ENCODE data around the gene CNPY1.

The CNPY1 gene

GRCh38 chr7:155588468-155588998 is 42.2 kb upstream of the CNPY1 start:
- Histone ChIP-seq H4K20me1 (ENCODE audit: insufficient read depth, low read length) (no peaks in the 10 kb centered on the region), H3K9me2 (ENCODE audit: low read depth, low read length) (no peaks in the 10 kb centered on the region), H2AFZ (ENCODE audit: low read length) (no peak overlapping the region), H3K36me3 (ENCODE audit: insufficient read depth, low read length) (no peaks in the 10 kb centered on the region), H3K4me3 (ENCODE audit: low read depth, low read length, poor library complexity, severe bottlenecking) (no peak overlapping the region), H3K4me1 (ENCODE audit: insufficient read depth, low read length, severe bottlenecking) (peaks cover 25% of the 10 kb centered on the region), H3K27me3 (ENCODE audit: insufficient read depth, low read length) (peaks cover 10% of the 10 kb centered on the region; the same call in 1 of the 2 replicates), H3K9ac (ENCODE audit: low read length) (no peak overlapping the region), H3K9me3 (ENCODE audit: low read length) (no peaks in the 10 kb centered on the region), H3K79me2 (ENCODE audit: insufficient read depth, low read length) (no peaks in the 10 kb centered on the region), H3F3A (ENCODE audit: insufficient read depth, low read length) (no peaks in the 10 kb centered on the region), H3K27ac (ENCODE audit: low read depth, low read length, poor library complexity, severe bottlenecking) (no peak overlapping the region), H3K4me2 (ENCODE audit: low read length) (no peak overlapping the region)
- no peak for TF ChIP-seq EZH2 (IDR thresholded peaks at IDR 0.05; ENCODE audit: borderline replicate concordance, low read length)
- no peak for TF ChIP-seq CTCF (IDR thresholded peaks at IDR 0.05; ENCODE audit: low read length)

GRCh38 chr7:155587486-155587885 is 41.1 kb upstream of the CNPY1 start:
- H3K4me3 ChIP-seq (ENCODE audit: low read depth, low read length, poor library complexity, severe bottlenecking) = no peak overlapping the region
- no peaks in the 10 kb centered on the region for H4K20me1 ChIP-seq (ENCODE audit: insufficient read depth, low read length)
- no peak overlapping the region for H3K27ac ChIP-seq (ENCODE audit: low read depth, low read length, poor library complexity, severe bottlenecking)
- peaks cover 11% of the 10 kb centered on the region; the same call in 1 of the 2 replicates for H3K27me3 ChIP-seq (ENCODE audit: insufficient read depth, low read length)
- H3K4me2 ChIP-seq (ENCODE audit: low read length) = no peak overlapping the region
- no peaks in the 10 kb centered on the region for H3K9me3 ChIP-seq (ENCODE audit: low read length)
- no peaks in the 10 kb centered on the region for H3K36me3 ChIP-seq (ENCODE audit: insufficient read depth, low read length)
- no peaks in the 10 kb centered on the region for H3F3A ChIP-seq (ENCODE audit: insufficient read depth, low read length)
- H3K9ac ChIP-seq (ENCODE audit: low read length) = no peak overlapping the region
- H2AFZ ChIP-seq (ENCODE audit: low read length) = no peak overlapping the region
- H3K4me1 ChIP-seq (ENCODE audit: insufficient read depth, low read length, severe bottlenecking) = peaks cover 25% of the 10 kb centered on the region
- TF ChIP-seq EZH2 (IDR thresholded peaks at IDR 0.05; ENCODE audit: borderline replicate concordance, low read length) = no peak
- TF ChIP-seq CTCF (IDR thresholded peaks at IDR 0.05; ENCODE audit: low read length) = no peak
- H3K79me2 ChIP-seq (ENCODE audit: insufficient read depth, low read length) = no peaks in the 10 kb centered on the region
- no peaks in the 10 kb centered on the region for H3K9me2 ChIP-seq (ENCODE audit: low read depth, low read length)

GRCh38 chr7:155586843-155587440 is 40.6 kb upstream of the CNPY1 start:
- TF ChIP-seq CTCF (IDR thresholded peaks at IDR 0.05; ENCODE audit: low read length) = no peak
- no peak for TF ChIP-seq EZH2 (IDR thresholded peaks at IDR 0.05; ENCODE audit: borderline replicate concordance, low read length)
- Histone ChIP-seq H3K9me3 (ENCODE audit: low read length) (no peaks in the 10 kb centered on the region), H4K20me1 (ENCODE audit: insufficient read depth, low read length) (no peaks in the 10 kb centered on the region), H3K9me2 (ENCODE audit: low read depth, low read length) (no peaks in the 10 kb centered on the region), H3K4me1 (ENCODE audit: insufficient read depth, low read length, severe bottlenecking) (peaks cover 19% of the 10 kb centered on the region), H2AFZ (ENCODE audit: low read length) (no peak overlapping the region), H3K27me3 (ENCODE audit: insufficient read depth, low read length) (peaks cover 11% of the 10 kb centered on the region; the same call in 1 of the 2 replicates), H3K4me3 (ENCODE audit: low read depth, low read length, poor library complexity, severe bottlenecking) (no peak overlapping the region), H3K79me2 (ENCODE audit: insufficient read depth, low read length) (no peaks in the 10 kb centered on the region), H3K9ac (ENCODE audit: low read length) (no peak overlapping the region), H3K36me3 (ENCODE audit: insufficient read depth, low read length) (no peaks in the 10 kb centered on the region), H3K27ac (ENCODE audit: low read depth, low read length, poor library complexity, severe bottlenecking) (no peak overlapping the region), H3F3A (ENCODE audit: insufficient read depth, low read length) (no peaks in the 10 kb centered on the region), H3K4me2 (ENCODE audit: low read length) (no peak overlapping the region)

Measured in OCI-LY1 (cell line).